HCT116 (cell line): ENCODE measurements around the gene LRRC37A2.
"Not testable (repeated sequence)": the region's sequence is repeated elsewhere in the genome, so short reads cannot be mapped to it uniquely, and the experiment has no call there.

Source experiments
- ATF3 ChIP-seq: IDR thresholded peaks from 2 replicates; pipeline ENCODE4 v1.6.1; 2012
- CTCF ChIP-seq, 3 experiments: fragments of 200-600 bp in 1 of 3; sonication (generic) in 1 of 3; IDR thresholded peaks in 2 of 3; conservative IDR thresholded peaks in 1 of 3; 2 replicates each; pipeline ENCODE4 v1.5.1; 2012 to 2017; ENCODE audit warnings: low read depth in 2 of 3, low read length in 2 of 3, antibody characterized with exemption in 1 of 3, borderline replicate concordance in 1 of 3, control low read depth in 1 of 3, mild to moderate bottlenecking in 1 of 3, mixed read lengths in 1 of 3, mixed run types in 1 of 3, moderate library complexity in 1 of 3; ENCODE audit not compliant: insufficient read depth in 1 of 3
- EZH2 ChIP-seq: fragments of 200-600 bp; sonication (generic); IDR thresholded peaks from 2 replicates; pipeline ENCODE4 v1.6.1; 2017; ENCODE audit warnings: antibody characterized with exemption, mixed run types
- FOSL1 ChIP-seq: IDR thresholded peaks from 2 replicates; pipeline ENCODE4 v1.6.1; 2012; ENCODE audit warnings: low read depth
- POLR2A ChIP-seq: IDR thresholded peaks from 2 replicates; pipeline ENCODE4 v1.7.0; 2011; ENCODE audit warnings: borderline replicate concordance; ENCODE audit not compliant: insufficient read depth, insufficient read length; ENCODE audit errors: extremely low read depth
- POLR2AphosphoS5 ChIP-seq: IDR thresholded peaks from 2 replicates; pipeline ENCODE4 v1.6.1; 2011; ENCODE audit warnings: mild to moderate bottlenecking, low read depth, low read length, moderate library complexity
- SP1 ChIP-seq: IDR thresholded peaks from 2 replicates; pipeline ENCODE4 v1.6.1; 2012; ENCODE audit warnings: low read depth

- TF ChIP-seq CTCF (IDR thresholded peaks at IDR 0.05 in 2 of 3, conservative IDR thresholded peaks at IDR 0.05 in 1 of 3; ENCODE audit: borderline replicate concordance in 1 of 3, insufficient read depth in 1 of 3, low read depth in 2 of 3, low read length in 2 of 3); POLR2A; ATF3; POLR2AphosphoS5; SP1; EZH2; FOSL1: not testable (repeated sequence)
These were observed 86.2 kb downstream of the LRRC37A2 start for GRCh38 chr17:46598344-46598931.
